Measurements from ENCODE around the gene MXD3. TPM values are rescaled to one million over a fixed set of nuclear protein-coding genes. Genes with fewer than 3 reads are reported as not detected.

Gene MXD3, protein sequence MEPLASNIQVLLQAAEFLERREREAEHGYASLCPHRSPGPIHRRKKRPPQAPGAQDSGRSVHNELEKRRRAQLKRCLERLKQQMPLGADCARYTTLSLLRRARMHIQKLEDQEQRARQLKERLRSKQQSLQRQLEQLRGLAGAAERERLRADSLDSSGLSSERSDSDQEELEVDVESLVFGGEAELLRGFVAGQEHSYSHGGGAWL
- total RNA-seq: 3.4 and 66.2 TPM in 2 replicates

DNA sequence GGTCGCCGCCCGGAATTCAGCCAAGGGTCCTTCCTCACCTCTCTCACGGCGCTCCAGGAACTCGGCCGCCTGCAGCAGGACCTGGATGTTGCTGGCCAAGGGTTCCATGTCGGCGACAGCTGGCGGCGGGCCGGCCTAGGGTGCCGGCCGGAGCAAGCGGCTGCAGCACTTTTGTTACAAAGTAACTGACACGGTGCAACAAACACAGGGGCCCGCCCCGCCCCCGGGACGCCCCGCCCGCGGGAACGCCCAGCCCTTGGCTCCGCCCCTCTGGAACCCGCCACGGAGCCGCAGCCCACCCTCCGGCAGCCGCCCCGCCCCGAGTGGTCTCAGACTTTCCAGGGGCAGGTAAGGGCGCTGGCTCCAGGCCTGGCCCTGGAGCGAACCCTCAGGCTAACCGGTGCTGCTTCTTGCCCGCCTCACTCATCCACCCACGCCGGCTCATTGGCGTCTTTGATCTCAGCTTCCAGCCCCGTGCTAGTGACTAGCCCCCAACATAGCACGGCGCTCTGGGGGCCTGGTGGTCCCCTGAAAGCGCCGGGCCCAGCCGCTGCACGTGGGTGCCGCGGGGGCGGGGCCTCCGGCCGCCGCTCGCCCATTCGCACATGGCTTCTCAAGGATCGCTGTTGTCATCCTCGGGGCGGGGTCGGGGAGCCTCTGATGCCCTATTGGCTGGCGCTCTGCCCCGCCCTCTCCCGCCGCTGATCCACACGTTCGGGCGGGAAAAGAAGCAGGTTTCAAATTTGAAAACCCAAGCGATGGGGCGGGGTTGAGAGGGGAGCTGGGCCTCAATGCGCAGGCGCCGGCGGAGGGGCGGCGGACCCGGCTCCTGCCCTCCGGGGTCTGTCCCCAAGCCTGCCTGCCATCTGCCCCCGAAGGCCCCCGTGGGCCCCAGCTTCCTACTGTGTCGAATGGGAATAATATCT is at the start of gene MXD3:
Gene MXD3 (minus strand): TSS at position 176 of the 926 bp plus-strand sequence. CDS start 68 bp downstream, at position 108.

DNA sequence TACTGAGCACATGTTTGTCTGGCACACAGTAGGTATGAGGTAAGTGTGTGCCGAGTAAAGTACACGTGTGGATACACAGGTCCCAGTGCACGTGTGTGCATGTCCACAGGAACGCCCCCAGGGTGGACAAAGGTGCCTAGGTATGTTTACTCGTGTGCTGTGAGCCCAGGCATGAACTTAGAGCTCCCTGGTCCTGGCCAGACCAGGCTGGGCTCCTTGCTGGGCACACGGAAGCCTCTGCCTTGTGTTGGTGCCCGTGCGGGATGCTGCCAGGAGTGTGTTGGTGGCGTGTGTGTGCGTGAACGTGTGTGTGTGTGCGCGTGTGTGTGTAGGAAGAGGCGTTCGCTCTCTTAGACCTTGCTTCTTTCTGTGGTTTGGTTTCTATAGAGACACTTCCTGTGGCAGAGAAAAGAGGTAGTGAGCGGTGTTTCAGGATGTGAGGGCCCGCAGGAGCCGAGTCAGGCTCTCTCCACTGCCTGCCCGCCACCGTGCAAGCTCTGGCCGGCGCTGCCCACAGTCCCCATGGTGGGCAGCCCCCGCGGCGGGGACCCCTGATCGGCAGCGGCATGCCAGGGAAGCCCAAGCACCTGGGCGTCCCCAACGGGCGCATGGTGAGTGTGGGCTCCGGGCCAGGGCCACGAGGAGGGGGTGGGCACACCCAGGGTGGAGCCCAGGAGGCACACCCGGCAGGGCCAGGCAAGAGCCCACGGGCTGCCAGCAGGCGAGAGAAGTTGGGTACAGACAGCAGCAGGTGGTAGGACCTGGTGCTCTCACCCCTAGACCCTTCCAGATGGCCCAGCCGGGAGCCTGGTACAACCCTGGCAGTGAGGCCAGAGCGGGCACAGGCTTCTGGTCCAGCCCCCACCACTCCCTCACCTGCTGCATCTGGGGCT is 46.0 kb upstream of the MXD3 start, which contains the start of gene RGS14:
Gene RGS14 (plus strand): TSS at position 466 of the 893 bp plus-strand sequence. CDS start 101 bp downstream, at position 567.

DNA sequence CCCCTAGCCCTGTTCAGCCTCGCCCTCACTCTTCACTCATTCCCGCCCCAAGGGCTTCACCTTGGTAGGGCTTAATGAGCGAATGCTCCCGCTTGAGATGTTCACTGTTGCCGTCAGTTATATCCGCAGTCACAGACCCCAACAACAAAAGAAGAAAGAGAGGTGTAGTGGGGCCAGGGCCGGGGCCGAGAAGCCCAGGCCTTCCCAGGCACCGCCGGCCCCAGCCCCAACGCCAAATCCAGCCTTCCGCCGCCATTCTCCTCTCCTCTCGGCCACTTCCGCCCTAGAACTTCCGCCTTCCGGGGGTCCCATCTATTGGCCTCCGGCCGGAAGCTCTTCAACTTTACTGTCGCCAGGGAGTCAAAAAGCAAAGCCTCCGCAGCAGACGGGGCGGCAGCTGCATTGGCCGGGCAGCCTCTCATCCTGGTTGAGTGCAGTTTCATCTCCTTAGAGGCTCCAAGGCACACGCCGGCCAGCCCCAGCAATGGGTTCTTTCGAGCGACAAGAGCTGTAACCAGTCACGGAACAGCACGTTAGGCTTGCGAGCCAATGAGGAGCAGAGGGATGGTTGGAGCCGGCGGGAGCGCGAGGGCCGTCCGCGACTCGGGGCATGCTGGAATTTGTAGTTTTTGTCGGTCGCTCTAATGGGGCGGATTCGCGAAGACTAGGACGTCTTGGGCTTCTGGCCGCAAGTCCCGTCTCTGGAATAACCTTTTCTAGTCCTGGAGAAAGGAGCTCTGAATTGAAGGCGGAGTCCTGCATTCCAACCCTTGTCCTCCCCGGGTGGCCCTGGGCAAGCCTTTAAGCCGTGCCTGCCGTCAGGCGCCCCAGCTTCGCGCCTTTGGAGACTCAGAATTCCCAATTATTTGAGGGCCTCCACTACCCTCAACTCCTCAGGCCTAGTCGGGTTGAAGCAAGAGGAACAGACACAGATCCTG is 40.0 kb upstream of the MXD3 start, which contains the start of gene LMAN2:
Gene LMAN2 (minus strand): TSS at position 277 of the 938 bp plus-strand sequence. CDS start 21 bp downstream, at position 256.

DNA sequence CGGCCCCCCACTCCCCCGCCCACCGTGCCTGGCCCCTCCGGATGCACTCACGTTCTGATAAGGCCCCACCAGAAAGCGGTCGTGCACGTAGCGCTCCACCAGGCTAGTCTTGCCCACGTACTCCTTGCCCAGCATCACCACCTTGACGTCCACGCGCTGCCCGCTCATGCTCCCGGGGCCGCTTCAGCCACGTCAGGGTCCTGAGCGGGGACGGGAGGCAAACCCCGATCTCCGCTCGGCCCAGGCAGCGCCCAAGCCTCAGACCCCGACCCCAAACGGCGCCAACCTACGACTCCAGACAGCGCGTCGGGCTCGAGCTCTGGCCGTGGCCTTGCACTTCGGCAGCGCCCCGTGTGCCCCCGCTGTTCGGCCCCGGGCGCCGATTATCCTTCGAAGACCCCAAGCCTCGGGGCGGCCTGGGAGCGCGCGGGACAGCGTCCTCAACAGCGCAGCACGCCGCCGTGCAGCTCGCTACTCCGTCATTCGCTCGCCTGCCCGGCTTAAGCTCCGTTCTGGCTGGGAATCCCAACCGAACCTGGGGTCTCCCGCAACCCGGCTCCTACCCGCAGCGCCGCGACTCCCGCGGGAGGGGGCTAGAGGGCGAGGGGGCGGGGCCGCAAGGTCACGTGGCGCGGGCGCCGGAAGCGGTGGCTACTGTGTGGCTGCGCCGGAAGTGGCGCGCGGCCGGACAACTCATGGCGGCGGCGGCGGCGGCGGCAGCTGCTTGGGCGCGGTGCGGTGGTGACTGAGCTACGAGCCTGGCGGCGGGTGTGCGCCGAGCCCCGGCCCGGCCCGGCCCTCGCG is 8.4 kb downstream of the MXD3 start, which contains the start of the genes PRELID1 and RAB24:
Gene PRELID1 (plus strand): TSS at position 679 of the 804 bp plus-strand sequence. CDS start 187 bp downstream, outside the sequence.
Gene RAB24 (minus strand): TSS at position 599 of the 804 bp plus-strand sequence. CDS start 431 bp downstream, at position 168.

Other genes with a start within 250 kb of the MXD3 start
- 15.8 and 25.6 TPM in 2 replicates for gene FGFR4, start 225.0 kb downstream of the MXD3 start, total RNA-seq
- gene NSD1, start 178.1 kb downstream of the MXD3 start, total RNA-seq: 23.1 and 28.0 TPM in 2 replicates
- gene RAB24, start 8.2 kb downstream of the MXD3 start, total RNA-seq: 15.2 and 26.5 TPM in 2 replicates
- 113 and 239 TPM in 2 replicates for gene PRELID1, start 8.1 kb downstream of the MXD3 start, total RNA-seq
- gene LMAN2, start 39.8 kb upstream of the MXD3 start, total RNA-seq: 336 and 347 TPM in 2 replicates
- 12.2 and 24.7 TPM in 2 replicates for gene RGS14, start 46.0 kb upstream of the MXD3 start, total RNA-seq
- not detected in 2 replicates for gene SLC34A1, start 72.5 kb upstream of the MXD3 start, total RNA-seq
- not detected in 2 replicates for gene PFN3, start 88.8 kb upstream of the MXD3 start, total RNA-seq
- 3.7 and 5.1 TPM in 2 replicates for gene F12, start 97.7 kb upstream of the MXD3 start, total RNA-seq
- 25.4 and 59.0 TPM in 2 replicates for gene GRK6, start 114.8 kb upstream of the MXD3 start, total RNA-seq
- gene PRR7, start 134.9 kb upstream of the MXD3 start, total RNA-seq: 15.6 and 32.8 TPM in 2 replicates
- gene DBN1, start 161.7 kb upstream of the MXD3 start, total RNA-seq: 331 and 348 TPM in 2 replicates
- 678 and 721 TPM in 2 replicates for gene PDLIM7, start 185.7 kb upstream of the MXD3 start, total RNA-seq
- gene DOK3, start 197.9 kb upstream of the MXD3 start, total RNA-seq: 0.25 and 1.1 TPM in 2 replicates
- gene DDX41, start 205.1 kb upstream of the MXD3 start, total RNA-seq: 135 and 185 TPM in 2 replicates
- 21.3 and 26.0 TPM in 2 replicates for gene FAM193B, start 242.7 kb upstream of the MXD3 start, total RNA-seq

Measured in mesangial cell (primary cell).